ENCODE measurements around the gene RPS6KA2.
"Not testable (repeated sequence)": the region's sequence is repeated elsewhere in the genome, so short reads cannot be mapped to it uniquely, and the experiment has no call there.

Gene RPS6KA2

GRCh38 chr6:166389119-166389518 lies 237.9 kb downstream of the RPS6KA2 start:
- Histone ChIP-seq H3K4me3 (replicated peaks; ENCODE audit: insufficient read depth, low read length) (no peak overlapping the region), H3K27ac (replicated peaks) (no peak overlapping the region), H3K27me3 (ENCODE audit: insufficient read depth, poor library complexity, severe bottlenecking) (no peaks in the 10 kb centered on the region)
- TF ChIP-seq GABPA (IDR thresholded peaks at IDR 0.05; ENCODE audit: low read depth) (no peak), REST (IDR thresholded peaks at IDR 0.05; ENCODE audit: insufficient replicate concordance, low read depth) (no peak), SPI1 (IDR thresholded peaks at IDR 0.05; ENCODE audit: borderline replicate concordance, low read depth) (no peak), POLR2AphosphoS5 (IDR thresholded peaks at IDR 0.05; ENCODE audit: low read depth) (no peak)
- TF ChIP-seq, protein P1, sequence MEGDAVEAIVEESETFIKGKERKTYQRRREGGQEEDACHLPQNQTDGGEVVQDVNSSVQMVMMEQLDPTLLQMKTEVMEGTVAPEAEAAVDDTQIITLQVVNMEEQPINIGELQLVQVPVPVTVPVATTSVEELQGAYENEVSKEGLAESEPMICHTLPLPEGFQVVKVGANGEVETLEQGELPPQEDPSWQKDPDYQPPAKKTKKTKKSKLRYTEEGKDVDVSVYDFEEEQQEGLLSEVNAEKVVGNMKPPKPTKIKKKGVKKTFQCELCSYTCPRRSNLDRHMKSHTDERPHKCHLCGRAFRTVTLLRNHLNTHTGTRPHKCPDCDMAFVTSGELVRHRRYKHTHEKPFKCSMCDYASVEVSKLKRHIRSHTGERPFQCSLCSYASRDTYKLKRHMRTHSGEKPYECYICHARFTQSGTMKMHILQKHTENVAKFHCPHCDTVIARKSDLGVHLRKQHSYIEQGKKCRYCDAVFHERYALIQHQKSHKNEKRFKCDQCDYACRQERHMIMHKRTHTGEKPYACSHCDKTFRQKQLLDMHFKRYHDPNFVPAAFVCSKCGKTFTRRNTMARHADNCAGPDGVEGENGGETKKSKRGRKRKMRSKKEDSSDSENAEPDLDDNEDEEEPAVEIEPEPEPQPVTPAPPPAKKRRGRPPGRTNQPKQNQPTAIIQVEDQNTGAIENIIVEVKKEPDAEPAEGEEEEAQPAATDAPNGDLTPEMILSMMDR (IDR thresholded peaks at IDR 0.05; ENCODE audit: insufficient read depth, low read length): no peak
- DNase-seq (ENCODE audit: low read depth in 1 of 2, low spot score in 1 of 2): peak in 1 of 2 experiments; percentile 9

- Histone ChIP-seq H3K27me3 (ENCODE audit: insufficient read depth, poor library complexity, severe bottlenecking) (no peaks in the 10 kb centered on the region), H3K27ac (replicated peaks) (no peak overlapping the region), H3K4me3 (replicated peaks; ENCODE audit: insufficient read depth, low read length) (no peak overlapping the region)
- TF ChIP-seq SPI1 (IDR thresholded peaks at IDR 0.05; ENCODE audit: borderline replicate concordance, low read depth) (no peak), POLR2AphosphoS5 (IDR thresholded peaks at IDR 0.05; ENCODE audit: low read depth) (no peak), REST (IDR thresholded peaks at IDR 0.05; ENCODE audit: insufficient replicate concordance, low read depth) (no peak), GABPA (IDR thresholded peaks at IDR 0.05; ENCODE audit: low read depth) (no peak)
- TF ChIP-seq, protein P1 (IDR thresholded peaks at IDR 0.05; ENCODE audit: insufficient read depth, low read length): no peak
- no peak for DNase-seq (ENCODE audit: low read depth in 1 of 2, low spot score in 1 of 2)
These were observed 238.6 kb downstream of the RPS6KA2 start for GRCh38 chr6:166388290-166389004.

GRCh38 chr6:166387642-166388289 lies 239.3 kb downstream of the RPS6KA2 start:
- Histone ChIP-seq H3K27me3 (ENCODE audit: insufficient read depth, poor library complexity, severe bottlenecking) (no peaks in the 10 kb centered on the region), H3K4me3 (replicated peaks; ENCODE audit: insufficient read depth, low read length) (no peak overlapping the region), H3K27ac (replicated peaks) (no peak overlapping the region)
- no peak for DNase-seq (ENCODE audit: low read depth in 1 of 2, low spot score in 1 of 2)
- TF ChIP-seq REST (IDR thresholded peaks at IDR 0.05; ENCODE audit: insufficient replicate concordance, low read depth) (no peak), POLR2AphosphoS5 (IDR thresholded peaks at IDR 0.05; ENCODE audit: low read depth) (no peak), SPI1 (IDR thresholded peaks at IDR 0.05; ENCODE audit: borderline replicate concordance, low read depth) (no peak), GABPA (IDR thresholded peaks at IDR 0.05; ENCODE audit: low read depth) (no peak)
- TF ChIP-seq, protein P1 (IDR thresholded peaks at IDR 0.05; ENCODE audit: insufficient read depth, low read length): no peak

DNA sequence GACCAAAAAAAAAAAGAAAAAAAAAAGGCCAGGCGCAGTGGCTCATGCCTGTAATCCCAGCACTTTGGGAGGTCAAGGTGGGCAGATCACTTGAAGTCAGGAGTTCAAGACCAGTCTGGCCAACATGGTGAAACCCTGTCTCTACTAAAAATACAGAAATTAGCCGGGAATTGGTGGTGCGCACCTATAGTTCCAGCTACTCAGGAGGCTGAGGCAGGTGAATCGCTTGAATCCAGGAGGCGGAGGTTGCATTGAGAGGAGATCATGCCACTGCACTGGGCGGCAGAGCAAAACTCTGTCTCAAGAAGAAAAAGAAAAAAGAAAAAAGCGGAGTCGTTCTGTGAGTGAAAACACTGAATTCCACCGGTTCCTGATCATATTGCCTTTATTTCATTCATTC lies 240.0 kb downstream of the RPS6KA2 start:
- H3K4me3 ChIP-seq (replicated peaks; ENCODE audit: insufficient read depth, low read length); H3K27ac ChIP-seq (replicated peaks); H3K27me3 ChIP-seq (ENCODE audit: insufficient read depth, poor library complexity, severe bottlenecking); DNase-seq (ENCODE audit: low read depth in 1 of 2, low spot score in 1 of 2): not testable (repeated sequence)

All from HL-60 (cell line).